Transverse colon (tissue), 4 donors: Measurements from ENCODE around the gene MPPED2.

ENCODE experiments used
- EP300 ChIP-seq: sonication (generic); formaldehyde crosslinking; IDR thresholded peaks from one replicate; pipeline ENCODE4 v1.6.1; 2017; ENCODE audit warnings: antibody characterized with exemption, low read depth
- POLR2A ChIP-seq: fragments of 450-650 bp; IDR thresholded peaks from one replicate; pipeline ENCODE4 v1.6.1; 2016; ENCODE audit warnings: antibody characterized with exemption, mild to moderate bottlenecking, moderate library complexity
- POLR2AphosphoS5 ChIP-seq, 3 donors: sonication (generic); formaldehyde crosslinking; IDR thresholded peaks; one replicate each; pipeline ENCODE4 v1.6.1; 2016; ENCODE audit warnings: antibody characterized with exemption in 3 of 3
- TF ChIP-seq, protein P1 (sequence below), 5 experiments: fragments of 200-600 bp in 3 of 5; fragments of 450-650 bp in 2 of 5; sonication (generic) in 3 of 5; IDR thresholded peaks; 1 replicate in 2 of 5; 2 replicates in 3 of 5; pipeline ENCODE4 v1.5.1; 2016 to 2017; ENCODE audit warnings: antibody characterized with exemption in 5 of 5, inconsistent platforms in 3 of 5, mild to moderate bottlenecking in 2 of 5, moderate library complexity in 1 of 5

DNA sequence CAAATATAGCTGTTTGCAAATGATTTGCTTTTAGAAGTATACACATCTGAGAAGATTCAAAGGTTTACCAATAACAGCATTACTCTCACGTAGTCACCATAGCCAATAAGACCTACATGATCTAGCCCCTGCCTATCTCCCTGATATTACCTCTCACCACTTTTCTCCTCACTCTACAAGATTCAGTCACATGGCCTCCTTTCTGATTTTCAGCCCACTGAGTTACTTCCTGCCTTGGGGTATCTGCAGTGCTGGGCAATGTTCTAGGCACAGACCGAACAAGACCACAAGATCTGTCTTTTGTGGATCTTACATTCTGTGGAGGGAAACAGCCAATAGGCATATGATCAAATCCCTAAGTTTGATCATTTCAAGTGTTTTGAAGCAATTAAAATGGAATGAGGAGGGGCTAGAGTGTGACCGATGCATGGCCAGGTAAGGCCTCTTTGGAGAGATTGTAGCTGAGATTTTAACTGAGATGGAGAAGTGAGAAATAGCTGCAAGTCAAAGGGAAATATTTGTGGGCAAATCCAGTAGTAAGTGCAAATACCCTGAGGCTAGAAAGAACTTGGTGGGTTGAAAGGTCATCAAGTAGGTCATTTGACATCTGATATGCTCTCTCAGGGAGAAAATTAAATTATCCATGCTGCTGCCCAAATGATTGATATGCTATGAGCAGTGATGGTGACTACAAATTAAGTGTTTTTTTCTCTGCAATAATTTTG is 220.2 kb downstream of the MPPED2 start:
- TF ChIP-seq, protein P1, sequence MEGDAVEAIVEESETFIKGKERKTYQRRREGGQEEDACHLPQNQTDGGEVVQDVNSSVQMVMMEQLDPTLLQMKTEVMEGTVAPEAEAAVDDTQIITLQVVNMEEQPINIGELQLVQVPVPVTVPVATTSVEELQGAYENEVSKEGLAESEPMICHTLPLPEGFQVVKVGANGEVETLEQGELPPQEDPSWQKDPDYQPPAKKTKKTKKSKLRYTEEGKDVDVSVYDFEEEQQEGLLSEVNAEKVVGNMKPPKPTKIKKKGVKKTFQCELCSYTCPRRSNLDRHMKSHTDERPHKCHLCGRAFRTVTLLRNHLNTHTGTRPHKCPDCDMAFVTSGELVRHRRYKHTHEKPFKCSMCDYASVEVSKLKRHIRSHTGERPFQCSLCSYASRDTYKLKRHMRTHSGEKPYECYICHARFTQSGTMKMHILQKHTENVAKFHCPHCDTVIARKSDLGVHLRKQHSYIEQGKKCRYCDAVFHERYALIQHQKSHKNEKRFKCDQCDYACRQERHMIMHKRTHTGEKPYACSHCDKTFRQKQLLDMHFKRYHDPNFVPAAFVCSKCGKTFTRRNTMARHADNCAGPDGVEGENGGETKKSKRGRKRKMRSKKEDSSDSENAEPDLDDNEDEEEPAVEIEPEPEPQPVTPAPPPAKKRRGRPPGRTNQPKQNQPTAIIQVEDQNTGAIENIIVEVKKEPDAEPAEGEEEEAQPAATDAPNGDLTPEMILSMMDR (IDR thresholded peaks at IDR 0.05): no peak
- no peak for TF ChIP-seq EP300
- TF ChIP-seq POLR2AphosphoS5 (IDR thresholded peaks at IDR 0.05): no peak
- no peak for TF ChIP-seq POLR2A
